Tibial nerve (tissue), 4 donors: Measurements from ENCODE around the gene CEP135. TPM values are rescaled to one million over a fixed set of nuclear protein-coding genes. Genes with fewer than 3 reads are reported as not detected.
A peak's percentile ranks its signal among the peaks of the same experiment; 100 is the strongest.

ENCODE experiments used
- DNase-seq, 2 donors: peaks; one replicate each; pipeline ENCODE4 v3.0.0-alpha.2; 2019; ENCODE audit warnings: low spot score in 2 of 2
- H3K27ac ChIP-seq, 4 donors: fragments of 200-600 bp; sonication (generic) in 3 of 4; one replicate each; pipeline ENCODE4 v1.5.1; 2017 to 2019; ENCODE audit warnings: mild to moderate bottlenecking in 1 of 4
- H3K27me3 ChIP-seq, 2 donors: fragments of 200-600 bp; sonication (generic) in 1 of 2; one replicate each; pipeline versions ENCODE4 v1.5.1 to v1.6.0; 2017 to 2019
- H3K36me3 ChIP-seq, 3 donors: fragments of 200-600 bp; sonication (generic); one replicate each; pipeline ENCODE4 v1.5.1; 2018 to 2019
- H3K4me1 ChIP-seq, 4 donors: fragments of 200-600 bp; sonication (generic) in 3 of 4; one replicate each; pipeline ENCODE4 v1.5.1; 2017 to 2019
- H3K4me3 ChIP-seq, 4 donors: fragments of 200-600 bp; sonication (generic) in 3 of 4; one replicate each; pipeline ENCODE4 v1.5.1; 2017 to 2019; ENCODE audit warnings: mild to moderate bottlenecking in 1 of 4, moderate library complexity in 1 of 4
- H3K9me3 ChIP-seq, 4 donors: fragments of 200-600 bp; sonication (generic) in 3 of 4; one replicate each; pipeline ENCODE4 v1.5.1; 2017 to 2019
- EP300 ChIP-seq, 2 donors: sonication (generic); formaldehyde crosslinking; IDR thresholded peaks; one replicate each; pipeline ENCODE4 v1.6.1; 2017; ENCODE audit warnings: antibody characterized with exemption in 2 of 2, mild to moderate bottlenecking in 1 of 2
- POLR2A ChIP-seq, 2 donors: fragments of 450-650 bp; IDR thresholded peaks; one replicate each; pipeline ENCODE4 v1.6.1; 2017; ENCODE audit warnings: antibody characterized with exemption in 2 of 2, mild to moderate bottlenecking in 2 of 2, moderate library complexity in 2 of 2
- WGBS, 2 donors: methylation state at CpG; one replicate each; pipeline ENCODE4 v1.1.5; 2018; 5-methylcytosine and 5-hydroxymethylcytosine counted together
- total RNA-seq, 4 donors: library from RNA; depleted of rRNA; stranded (reverse); fragments of >200 nt; gene quantifications; one replicate each; pipeline ENCODE4 v1.1.0, GENCODE V29; 2016
- TF ChIP-seq, protein P1 (sequence below), 5 experiments: fragments of 200-600 bp in 3 of 5; fragments of 450-650 bp in 2 of 5; sonication (generic) in 3 of 5; IDR thresholded peaks; one replicate each; pipeline ENCODE4 v1.5.1; 2016 to 2019; ENCODE audit warnings: antibody characterized with exemption in 5 of 5, mild to moderate bottlenecking in 3 of 5, moderate library complexity in 2 of 5

Gene CEP135, protein sequence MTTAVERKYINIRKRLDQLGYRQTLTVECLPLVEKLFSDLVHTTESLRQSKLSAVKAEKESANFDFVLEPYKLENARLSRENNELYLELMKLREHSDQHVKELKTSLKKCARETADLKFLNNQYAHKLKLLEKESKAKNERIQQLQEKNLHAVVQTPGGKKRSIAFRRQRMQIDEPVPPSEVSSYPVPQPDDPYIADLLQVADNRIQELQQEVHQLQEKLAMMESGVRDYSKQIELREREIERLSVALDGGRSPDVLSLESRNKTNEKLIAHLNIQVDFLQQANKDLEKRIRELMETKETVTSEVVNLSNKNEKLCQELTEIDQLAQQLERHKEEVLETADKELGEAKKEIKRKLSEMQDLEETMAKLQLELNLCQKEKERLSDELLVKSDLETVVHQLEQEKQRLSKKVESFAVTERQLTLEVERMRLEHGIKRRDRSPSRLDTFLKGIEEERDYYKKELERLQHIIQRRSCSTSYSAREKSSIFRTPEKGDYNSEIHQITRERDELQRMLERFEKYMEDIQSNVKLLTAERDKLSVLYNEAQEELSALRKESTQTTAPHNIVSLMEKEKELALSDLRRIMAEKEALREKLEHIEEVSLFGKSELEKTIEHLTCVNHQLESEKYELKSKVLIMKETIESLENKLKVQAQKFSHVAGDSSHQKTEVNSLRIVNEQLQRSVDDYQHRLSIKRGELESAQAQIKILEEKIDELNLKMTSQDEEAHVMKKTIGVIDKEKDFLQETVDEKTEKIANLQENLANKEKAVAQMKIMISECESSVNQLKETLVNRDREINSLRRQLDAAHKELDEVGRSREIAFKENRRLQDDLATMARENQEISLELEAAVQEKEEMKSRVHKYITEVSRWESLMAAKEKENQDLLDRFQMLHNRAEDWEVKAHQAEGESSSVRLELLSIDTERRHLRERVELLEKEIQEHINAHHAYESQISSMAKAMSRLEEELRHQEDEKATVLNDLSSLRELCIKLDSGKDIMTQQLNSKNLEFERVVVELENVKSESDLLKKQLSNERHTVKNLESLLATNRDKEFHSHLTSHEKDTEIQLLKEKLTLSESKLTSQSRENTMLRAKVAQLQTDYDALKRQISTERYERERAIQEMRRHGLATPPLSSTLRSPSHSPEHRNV
- 1 to 10 TPM; 3.5 to 9.6 (median 8.9) TPM for total RNA-seq

DNA sequence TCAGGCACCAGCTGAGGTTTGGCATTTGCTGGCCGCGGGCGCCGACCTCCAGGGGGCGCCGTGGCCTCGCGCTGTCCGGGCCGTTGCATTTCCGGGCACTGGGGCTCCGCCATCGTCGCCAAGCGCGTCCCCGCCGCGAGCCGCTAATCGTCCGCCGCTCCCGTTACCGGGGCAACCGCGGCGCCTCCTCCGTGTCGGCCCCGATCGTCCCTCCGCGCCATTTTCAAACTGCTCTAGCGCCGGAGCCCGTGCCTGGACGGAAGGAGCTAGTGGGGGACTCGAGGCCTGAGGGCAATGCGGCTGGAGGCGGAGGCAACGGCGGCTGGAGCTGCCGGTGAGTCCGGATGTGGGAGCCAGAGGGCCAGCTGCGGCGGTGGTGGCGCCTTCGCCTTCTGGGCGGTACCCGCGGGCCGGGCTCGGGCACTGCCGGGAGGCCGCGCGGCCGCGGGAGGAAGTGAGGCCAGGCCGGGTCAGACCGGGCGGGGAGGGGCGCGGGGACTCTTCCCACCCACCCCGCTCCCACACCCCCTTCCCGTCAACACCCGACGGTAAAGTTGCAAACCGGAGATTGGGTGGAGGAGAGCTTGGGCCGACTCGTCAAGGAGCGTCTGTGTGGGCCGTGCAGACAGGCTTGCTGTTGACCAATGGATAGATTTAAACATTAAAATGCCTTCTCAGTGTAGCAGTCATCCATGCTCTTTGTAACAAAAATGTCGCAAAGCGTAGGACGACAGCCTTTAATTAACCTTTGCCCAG lies at the start of gene CEP135:
CEP135 (plus strand) TSS at position 220 of the 756 bp plus-strand sequence. CDS start 3,186 bp downstream, outside the sequence.
- Histone ChIP-seq H3K9me3 (no peaks in the 10 kb centered on the region), H3K4me3 (peak within 1 kb of the TSS; percentile 59 to 89 (median 78)), H3K36me3 (peaks cover 0 to 4% (median 0%) of the 10 kb centered on the region in 3 donors), H3K4me1 (peaks cover 0 to 26% (median 10%) of the 10 kb centered on the region in 4 donors), H3K27ac (peak within 1 kb of the TSS; percentile 73 to 92 (median 88)), H3K27me3 (no peaks in the 10 kb centered on the region)
- TF ChIP-seq POLR2A (IDR thresholded peaks at IDR 0.05) (peak in 1 of 2 donors; percentile 34), EP300 (IDR thresholded peaks at IDR 0.05) (peak in 1 of 2 donors; percentile 86)
- TF ChIP-seq, protein P1, sequence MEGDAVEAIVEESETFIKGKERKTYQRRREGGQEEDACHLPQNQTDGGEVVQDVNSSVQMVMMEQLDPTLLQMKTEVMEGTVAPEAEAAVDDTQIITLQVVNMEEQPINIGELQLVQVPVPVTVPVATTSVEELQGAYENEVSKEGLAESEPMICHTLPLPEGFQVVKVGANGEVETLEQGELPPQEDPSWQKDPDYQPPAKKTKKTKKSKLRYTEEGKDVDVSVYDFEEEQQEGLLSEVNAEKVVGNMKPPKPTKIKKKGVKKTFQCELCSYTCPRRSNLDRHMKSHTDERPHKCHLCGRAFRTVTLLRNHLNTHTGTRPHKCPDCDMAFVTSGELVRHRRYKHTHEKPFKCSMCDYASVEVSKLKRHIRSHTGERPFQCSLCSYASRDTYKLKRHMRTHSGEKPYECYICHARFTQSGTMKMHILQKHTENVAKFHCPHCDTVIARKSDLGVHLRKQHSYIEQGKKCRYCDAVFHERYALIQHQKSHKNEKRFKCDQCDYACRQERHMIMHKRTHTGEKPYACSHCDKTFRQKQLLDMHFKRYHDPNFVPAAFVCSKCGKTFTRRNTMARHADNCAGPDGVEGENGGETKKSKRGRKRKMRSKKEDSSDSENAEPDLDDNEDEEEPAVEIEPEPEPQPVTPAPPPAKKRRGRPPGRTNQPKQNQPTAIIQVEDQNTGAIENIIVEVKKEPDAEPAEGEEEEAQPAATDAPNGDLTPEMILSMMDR (IDR thresholded peaks at IDR 0.05), result peak; percentile 92 to 97 (median 96)
- peak; percentile 79 to 83 for DNase-seq
- 0% methylated on average over 25 to 45 of the region's 77 CpGs for WGBS, 2 donors

DNA sequence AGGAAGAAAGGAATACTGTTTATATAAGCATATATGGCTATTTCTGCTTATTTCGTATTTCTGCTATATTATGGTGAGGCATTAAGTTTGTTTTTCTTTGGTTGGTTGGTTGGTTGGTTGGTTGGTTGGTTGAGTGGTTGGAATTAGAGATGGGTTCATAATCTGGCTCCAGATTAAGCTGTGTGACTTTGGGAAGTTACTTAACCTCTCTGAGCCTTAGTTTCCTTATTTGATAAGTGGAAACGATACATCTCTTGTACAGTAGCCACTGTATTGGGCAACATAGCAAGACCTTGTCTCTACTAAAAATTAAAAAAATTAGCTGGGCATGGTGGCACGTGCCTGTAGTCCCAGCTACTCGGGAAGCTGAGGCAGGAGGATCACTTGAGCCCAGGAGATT lies 46.1 kb upstream of the CEP135 start:
- TF ChIP-seq, protein P1 (IDR thresholded peaks at IDR 0.05), result no peak
- no peak for TF ChIP-seq POLR2A (IDR thresholded peaks at IDR 0.05)
- no peak for TF ChIP-seq EP300 (IDR thresholded peaks at IDR 0.05)
- 93 to 99% methylated on average over 4 of the region's 4 CpGs for WGBS, 2 donors
- no peaks in the 10 kb centered on the region for H3K4me1 ChIP-seq
- no peak for DNase-seq
- H3K36me3 ChIP-seq, result peaks cover 0 to 83% (median 0%) of the 10 kb centered on the region in 3 donors
- H3K27me3 ChIP-seq, result no peaks in the 10 kb centered on the region
- H3K27ac ChIP-seq, result no peak overlapping the region
- H3K9me3 ChIP-seq, result no peaks in the 10 kb centered on the region
- H3K4me3 ChIP-seq, result no peak overlapping the region

DNA sequence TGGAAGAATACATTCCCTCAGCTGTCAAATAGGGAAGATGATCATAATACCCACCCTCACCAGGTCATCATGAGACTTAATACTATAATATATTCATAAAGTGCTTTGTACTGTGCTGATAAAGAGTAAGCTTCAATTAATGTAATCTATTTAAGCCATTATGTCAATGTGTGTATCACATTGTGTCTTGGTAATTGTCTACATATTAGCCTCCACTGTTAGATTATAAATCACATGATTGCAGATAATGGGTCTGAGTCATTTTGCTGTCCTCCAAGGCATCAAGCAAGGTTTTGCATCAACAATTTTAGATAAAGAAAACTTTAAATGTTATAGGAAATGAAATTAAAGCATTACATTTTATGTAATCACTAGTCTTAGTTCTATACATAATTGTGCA lies 45.2 kb upstream of the CEP135 start:
- Histone ChIP-seq H3K27ac (no peak overlapping the region), H3K9me3 (no peaks in the 10 kb centered on the region), H3K36me3 (peaks cover 0 to 81% (median 0%) of the 10 kb centered on the region in 3 donors), H3K4me1 (no peaks in the 10 kb centered on the region), H3K27me3 (no peaks in the 10 kb centered on the region), H3K4me3 (no peak overlapping the region)
- no peak for TF ChIP-seq POLR2A (IDR thresholded peaks at IDR 0.05)
- TF ChIP-seq, protein P1 (IDR thresholded peaks at IDR 0.05), result no peak
- no peak for TF ChIP-seq EP300 (IDR thresholded peaks at IDR 0.05)
- DNase-seq, result no peak

DNA sequence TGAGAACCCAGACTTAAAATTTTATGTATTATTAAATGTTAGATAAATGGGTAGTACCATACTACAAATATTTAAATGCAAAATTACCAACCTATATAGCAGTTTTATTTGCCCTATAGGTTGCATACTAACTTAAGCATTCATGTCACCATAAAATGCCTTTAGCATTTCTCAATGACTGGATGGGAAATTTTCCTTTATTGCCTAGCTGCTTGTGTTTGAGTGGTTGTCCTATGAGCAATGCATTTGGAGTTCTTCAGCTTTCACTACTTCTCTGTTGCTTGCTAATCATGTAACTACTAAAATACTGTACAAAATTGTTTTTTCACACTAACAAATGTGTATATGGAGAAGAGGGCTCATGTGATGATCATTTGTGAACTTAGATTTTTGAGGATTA lies 44.2 kb upstream of the CEP135 start:
- Histone ChIP-seq H3K4me3 (no peak overlapping the region), H3K36me3 (peaks cover 0 to 72% (median 0%) of the 10 kb centered on the region in 3 donors), H3K27me3 (no peaks in the 10 kb centered on the region), H3K27ac (no peak overlapping the region), H3K4me1 (no peaks in the 10 kb centered on the region), H3K9me3 (no peaks in the 10 kb centered on the region)
- no peak for DNase-seq
- TF ChIP-seq, protein P1 (IDR thresholded peaks at IDR 0.05), result no peak
- no peak for TF ChIP-seq POLR2A (IDR thresholded peaks at IDR 0.05)
- no peak for TF ChIP-seq EP300 (IDR thresholded peaks at IDR 0.05)
